ENCODE measurements around the gene LRFN2. TPM values are rescaled to one million over a fixed set of nuclear protein-coding genes. Genes with fewer than 3 reads are reported as not detected.

Gene LRFN2
- total RNA-seq, 2 donors from 2014 or later, result 0.20 TPM; not detected in 1

DNA sequence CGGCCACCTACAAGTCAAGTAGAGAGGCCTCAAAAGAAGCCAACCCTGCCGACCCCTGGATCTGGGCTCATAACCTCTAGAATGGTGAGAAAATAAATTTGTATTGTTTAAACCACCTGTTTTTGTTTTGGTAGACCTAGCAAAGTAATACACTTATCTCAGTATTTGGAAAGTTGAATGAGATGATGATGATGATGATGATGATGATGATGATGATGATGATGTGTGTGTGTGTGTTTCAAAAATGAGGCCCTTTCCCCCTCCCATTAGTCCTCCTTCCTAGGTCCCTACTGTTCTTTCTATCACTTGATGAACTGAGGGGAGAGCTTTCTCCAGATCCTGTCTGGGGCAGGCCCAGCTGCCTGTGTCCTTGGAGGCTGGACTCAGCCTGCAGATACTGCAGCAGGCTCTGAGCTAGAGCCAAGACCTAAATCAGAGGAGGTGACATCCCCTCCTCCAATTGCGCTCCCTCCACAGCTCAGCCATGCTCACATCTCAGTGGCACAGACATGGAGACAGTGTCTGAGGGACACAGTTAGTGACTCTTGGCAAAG is 120.1 kb downstream of the LRFN2 start:
- ATAC-seq, result no peak
- H3K27me3 Mint-ChIP-seq, result peaks cover 21% of the 10 kb centered on the region
- H3K4me3 Mint-ChIP-seq, result no peak overlapping the region
- peaks cover 2% of the 10 kb centered on the region for H3K4me1 Mint-ChIP-seq
- DNase-seq, result no peak
- H3K9me3 ChIP-seq (ENCODE audit: control insufficient read depth, low read length, poor library complexity, severe bottlenecking), result no peaks in the 10 kb centered on the region
- no peak overlapping the region for H3K27ac Mint-ChIP-seq
- no peaks in the 10 kb centered on the region for H3K36me3 Mint-ChIP-seq (ENCODE audit: low read depth)

DNA sequence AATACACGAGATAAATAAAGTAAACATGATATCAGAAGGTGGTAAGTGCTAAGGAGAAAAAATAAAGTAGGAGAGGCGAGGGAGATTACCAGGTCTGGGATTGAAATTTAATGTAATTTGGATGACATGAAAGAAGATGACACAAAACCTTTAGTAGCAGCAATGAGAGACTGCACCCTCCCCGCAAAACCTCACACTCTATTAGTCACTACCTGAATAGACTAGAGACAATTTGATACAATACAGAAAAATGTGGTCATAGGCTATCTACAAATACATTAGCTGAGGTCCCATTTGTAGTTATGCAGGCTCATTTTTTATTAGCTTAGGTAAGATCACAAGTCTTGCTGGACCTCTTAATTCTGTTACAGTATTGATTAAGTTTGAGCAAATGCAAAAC is 125.5 kb downstream of the LRFN2 start:
- H3K27me3 Mint-ChIP-seq, result peaks cover 23% of the 10 kb centered on the region
- H3K4me3 Mint-ChIP-seq, result no peak overlapping the region
- H3K36me3 Mint-ChIP-seq (ENCODE audit: low read depth), result no peaks in the 10 kb centered on the region
- ATAC-seq (no peak), DNase-seq (no peak)
- H3K4me1 Mint-ChIP-seq, result no peaks in the 10 kb centered on the region
- no peak overlapping the region for H3K27ac Mint-ChIP-seq
- H3K9me3 ChIP-seq (ENCODE audit: control insufficient read depth, low read length, poor library complexity, severe bottlenecking), result no peaks in the 10 kb centered on the region

GRCh38 chr6:40460380-40460779 is 126.8 kb downstream of the LRFN2 start:
- no peaks in the 10 kb centered on the region for H3K4me1 Mint-ChIP-seq
- no peak for DNase-seq
- H3K27ac Mint-ChIP-seq, result no peak overlapping the region
- peaks cover 22% of the 10 kb centered on the region for H3K27me3 Mint-ChIP-seq
- H3K9me3 ChIP-seq (ENCODE audit: control insufficient read depth, low read length, poor library complexity, severe bottlenecking), result no peaks in the 10 kb centered on the region
- ATAC-seq, result no peak
- no peak overlapping the region for H3K4me3 Mint-ChIP-seq
- no peaks in the 10 kb centered on the region for H3K36me3 Mint-ChIP-seq (ENCODE audit: low read depth)

GRCh38 chr6:40457261-40457660 is 129.9 kb downstream of the LRFN2 start:
- no peak overlapping the region for H3K27ac Mint-ChIP-seq
- H3K27me3 Mint-ChIP-seq, result peaks cover 23% of the 10 kb centered on the region
- no peaks in the 10 kb centered on the region for H3K4me1 Mint-ChIP-seq
- no peaks in the 10 kb centered on the region for H3K36me3 Mint-ChIP-seq (ENCODE audit: low read depth)
- ATAC-seq (no peak), DNase-seq (no peak)
- no peak overlapping the region for H3K4me3 Mint-ChIP-seq
- no peaks in the 10 kb centered on the region for H3K9me3 ChIP-seq (ENCODE audit: control insufficient read depth, low read length, poor library complexity, severe bottlenecking)

DNA sequence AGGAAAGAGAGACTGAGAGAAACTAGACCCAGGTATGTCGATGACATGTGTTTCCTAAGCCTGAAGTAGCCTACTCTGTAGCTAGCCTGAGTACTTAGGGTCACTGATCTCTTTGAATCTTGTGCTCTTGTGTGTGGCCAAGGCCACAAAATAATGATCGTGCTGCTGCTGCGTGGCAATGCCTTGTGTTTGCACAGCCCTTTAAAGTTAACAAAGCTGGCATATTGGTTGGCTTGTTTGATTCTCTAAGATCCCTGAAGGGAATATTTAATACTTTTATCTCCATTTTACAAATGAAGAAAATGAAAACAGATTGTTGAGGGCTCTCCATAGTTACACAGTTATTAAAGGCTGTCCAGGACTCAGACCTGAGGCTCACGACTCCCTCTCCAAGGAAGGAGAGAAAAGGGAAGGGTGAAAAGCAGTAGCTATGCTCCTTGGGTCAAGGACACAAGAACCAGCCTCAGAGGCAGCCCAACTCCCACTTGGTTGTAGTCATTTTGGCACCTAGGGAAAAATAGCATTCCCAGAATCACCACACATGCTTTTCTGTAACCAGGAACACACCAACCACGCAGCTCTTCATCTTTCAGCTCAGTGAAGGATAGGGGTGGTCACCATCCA is 130.7 kb downstream of the LRFN2 start:
- Mint-ChIP-seq H3K4me1 (no peaks in the 10 kb centered on the region), H3K36me3 (ENCODE audit: low read depth) (no peaks in the 10 kb centered on the region), H3K27me3 (peaks cover 23% of the 10 kb centered on the region), H3K27ac (no peak overlapping the region), H3K4me3 (no peak overlapping the region)
- ATAC-seq, result no peak
- DNase-seq, result no peak
- no peaks in the 10 kb centered on the region for H3K9me3 ChIP-seq (ENCODE audit: control insufficient read depth, low read length, poor library complexity, severe bottlenecking)

DNA sequence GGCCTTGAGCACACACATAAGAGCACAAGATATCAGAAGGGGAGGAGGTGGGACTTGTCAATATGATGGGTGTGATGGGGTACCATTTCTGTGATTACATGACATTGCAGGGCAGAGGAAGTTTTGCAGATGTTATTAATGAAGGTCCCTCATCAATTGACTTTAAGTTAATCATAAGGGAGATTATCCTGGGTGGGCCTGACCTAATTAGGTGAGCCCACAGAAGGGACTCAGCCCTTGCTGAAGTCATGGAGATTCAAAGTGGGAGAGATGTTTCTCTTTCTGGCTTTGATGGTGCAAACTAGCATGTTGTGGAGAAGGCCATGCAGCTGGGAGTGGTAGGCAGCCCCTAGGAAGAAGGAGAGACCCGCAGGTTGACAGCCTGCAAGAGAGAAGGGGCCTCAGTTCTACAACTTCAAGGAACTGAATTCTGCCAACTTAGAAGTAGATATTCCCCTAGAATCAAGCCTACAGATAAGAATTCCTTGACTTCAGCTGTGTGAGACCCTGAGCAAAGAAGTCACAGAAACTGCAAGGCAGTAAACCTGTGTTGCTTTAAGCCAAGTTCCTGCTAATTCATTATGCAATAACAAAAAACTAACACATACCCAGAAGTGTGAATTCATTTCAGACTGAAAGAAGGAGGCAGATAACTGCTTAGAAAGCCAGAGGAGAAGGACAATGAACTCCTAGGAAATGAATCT is 131.3 kb downstream of the LRFN2 start:
- no peaks in the 10 kb centered on the region for H3K36me3 Mint-ChIP-seq (ENCODE audit: low read depth)
- no peak overlapping the region for H3K27ac Mint-ChIP-seq
- no peak overlapping the region for H3K4me3 Mint-ChIP-seq
- no peak for ATAC-seq
- H3K27me3 Mint-ChIP-seq, result peaks cover 21% of the 10 kb centered on the region
- H3K9me3 ChIP-seq (ENCODE audit: control insufficient read depth, low read length, poor library complexity, severe bottlenecking), result no peaks in the 10 kb centered on the region
- H3K4me1 Mint-ChIP-seq, result no peaks in the 10 kb centered on the region
- DNase-seq, result no peak

DNA sequence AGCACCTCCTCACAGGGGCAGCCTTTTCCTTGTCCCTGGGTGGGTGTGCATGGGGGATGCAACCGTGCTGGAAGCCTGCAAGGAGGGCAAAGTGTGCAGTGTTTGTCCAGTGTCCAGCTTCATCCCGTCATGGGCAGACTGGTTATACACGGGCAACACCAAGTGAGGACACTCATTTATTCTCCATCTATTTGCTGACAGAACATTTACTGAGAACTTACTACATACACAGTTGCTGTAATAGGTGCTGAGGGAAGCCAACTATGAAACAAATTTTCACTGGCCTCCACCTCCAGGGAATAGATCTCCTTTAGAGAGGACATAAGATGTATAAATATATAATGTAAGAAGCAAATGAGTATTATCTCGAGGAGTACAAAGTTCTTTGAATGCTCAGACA is 136.7 kb downstream of the LRFN2 start:
- DNase-seq (no peak), ATAC-seq (no peak)
- peaks cover 2% of the 10 kb centered on the region for H3K4me1 Mint-ChIP-seq
- H3K27ac Mint-ChIP-seq, result no peak overlapping the region
- H3K36me3 Mint-ChIP-seq (ENCODE audit: low read depth), result peaks cover 4% of the 10 kb centered on the region
- H3K27me3 Mint-ChIP-seq, result peaks cover 37% of the 10 kb centered on the region
- no peaks in the 10 kb centered on the region for H3K9me3 ChIP-seq (ENCODE audit: control insufficient read depth, low read length, poor library complexity, severe bottlenecking)
- no peak overlapping the region for H3K4me3 Mint-ChIP-seq

DNA sequence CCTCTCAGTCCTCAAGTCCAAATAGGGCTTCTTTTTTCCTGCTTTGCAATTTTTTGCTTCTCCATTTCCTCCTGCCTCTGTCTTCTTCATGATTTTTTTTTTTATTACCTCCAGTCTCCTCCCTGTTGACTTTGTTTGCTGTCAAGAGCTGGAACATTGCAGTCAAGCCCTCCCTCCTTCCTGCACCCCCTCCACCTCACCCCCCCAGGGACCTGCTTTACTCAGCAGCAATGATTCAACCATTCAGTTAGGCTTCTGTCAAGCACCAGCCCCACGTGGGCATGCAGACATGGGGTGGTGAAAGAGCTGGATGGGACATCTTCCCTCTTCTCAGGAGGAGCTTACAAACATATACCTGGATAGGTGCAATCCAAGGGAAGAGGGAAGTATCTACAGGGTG is 142.4 kb downstream of the LRFN2 start:
- ATAC-seq, result no peak
- H3K27me3 Mint-ChIP-seq, result peaks cover 36% of the 10 kb centered on the region

GRCh38 chr6:40444312-40444711 is 142.9 kb downstream of the LRFN2 start:
- Mint-ChIP-seq H3K4me1 (peaks cover 13% of the 10 kb centered on the region), H3K27ac (no peak overlapping the region), H3K27me3 (peaks cover 39% of the 10 kb centered on the region), H3K36me3 (ENCODE audit: low read depth) (peaks cover 6% of the 10 kb centered on the region), H3K4me3 (no peak overlapping the region)
- no peak for ATAC-seq
- DNase-seq, result no peak
- no peaks in the 10 kb centered on the region for H3K9me3 ChIP-seq (ENCODE audit: control insufficient read depth, low read length, poor library complexity, severe bottlenecking)

More for the DNA sequence above, 142.4 kb downstream of the LRFN2 start:
- no peaks in the 10 kb centered on the region for H3K9me3 ChIP-seq (ENCODE audit: control insufficient read depth, low read length, poor library complexity, severe bottlenecking)
- peaks cover 13% of the 10 kb centered on the region for H3K4me1 Mint-ChIP-seq
- H3K4me3 Mint-ChIP-seq, result no peak overlapping the region
- DNase-seq, result no peak
- H3K27ac Mint-ChIP-seq, result no peak overlapping the region
- peaks cover 6% of the 10 kb centered on the region for H3K36me3 Mint-ChIP-seq (ENCODE audit: low read depth)

- H3K9me3 ChIP-seq (ENCODE audit: control insufficient read depth, low read length, poor library complexity, severe bottlenecking), result no peaks in the 10 kb centered on the region
- DNase-seq (no peak), ATAC-seq (no peak)
- H3K4me3 Mint-ChIP-seq, result no peak overlapping the region
- peaks cover 13% of the 10 kb centered on the region for H3K4me1 Mint-ChIP-seq
- H3K36me3 Mint-ChIP-seq (ENCODE audit: low read depth), result peaks cover 6% of the 10 kb centered on the region
- H3K27ac Mint-ChIP-seq, result no peak overlapping the region
- peaks cover 39% of the 10 kb centered on the region for H3K27me3 Mint-ChIP-seq
These were observed 143.3 kb downstream of the LRFN2 start for GRCh38 chr6:40443842-40444241.

DNA sequence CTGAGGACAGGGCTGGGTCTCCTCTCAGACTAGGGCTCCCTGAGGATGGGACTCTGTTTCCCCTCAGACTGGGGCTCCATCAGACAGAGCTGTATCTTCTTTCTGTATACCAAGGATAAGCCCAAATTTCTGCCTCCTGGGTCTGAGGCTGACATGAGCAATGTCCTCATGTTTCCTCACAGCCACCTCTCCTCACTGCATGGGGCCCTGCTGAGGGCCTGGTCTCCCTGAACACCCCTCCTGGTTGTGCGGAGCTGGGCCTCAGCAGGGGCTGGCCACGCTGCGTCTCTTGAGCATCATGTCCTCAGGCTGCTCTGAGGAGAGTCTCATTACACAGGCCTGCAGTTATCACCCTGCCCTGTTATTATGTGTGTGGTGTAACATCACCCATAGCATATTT is 144.6 kb downstream of the LRFN2 start:
- H3K27ac Mint-ChIP-seq, result no peak overlapping the region
- DNase-seq (no peak), ATAC-seq (no peak)
- no peaks in the 10 kb centered on the region for H3K9me3 ChIP-seq (ENCODE audit: control insufficient read depth, low read length, poor library complexity, severe bottlenecking)
- H3K36me3 Mint-ChIP-seq (ENCODE audit: low read depth), result peaks cover 6% of the 10 kb centered on the region
- peaks cover 32% of the 10 kb centered on the region for H3K27me3 Mint-ChIP-seq
- H3K4me1 Mint-ChIP-seq, result peaks cover 13% of the 10 kb centered on the region
- no peak overlapping the region for H3K4me3 Mint-ChIP-seq

- Mint-ChIP-seq H3K4me1 (peaks cover 11% of the 10 kb centered on the region), H3K36me3 (ENCODE audit: low read depth) (peaks cover 3% of the 10 kb centered on the region), H3K27me3 (peaks cover 31% of the 10 kb centered on the region), H3K4me3 (no peak overlapping the region), H3K27ac (peak overlapping the region; percentile 43)
- DNase-seq (no peak), ATAC-seq (no peak)
- H3K9me3 ChIP-seq (ENCODE audit: control insufficient read depth, low read length, poor library complexity, severe bottlenecking), result no peaks in the 10 kb centered on the region
These were observed 146.0 kb downstream of the LRFN2 start for GRCh38 chr6:40441150-40441549.

- ATAC-seq, result no peak
- Mint-ChIP-seq H3K36me3 (ENCODE audit: low read depth) (peaks cover 3% of the 10 kb centered on the region), H3K4me3 (no peak overlapping the region), H3K4me1 (peaks cover 11% of the 10 kb centered on the region), H3K27ac (no peak overlapping the region), H3K27me3 (peaks cover 30% of the 10 kb centered on the region)
- no peak for DNase-seq
- H3K9me3 ChIP-seq (ENCODE audit: control insufficient read depth, low read length, poor library complexity, severe bottlenecking), result no peaks in the 10 kb centered on the region
These were observed 147.1 kb downstream of the LRFN2 start for GRCh38 chr6:40440053-40440452.

All from T-helper 17 cell (primary cell).